Activated gamma-delta T cell treated with anti-CD3 and anti-CD28 coated beads, Interleukin-2, amount 50 U/mL, for 16 hours (primary cell): Measurements from ENCODE around the gene SMIM45.

Source experiments
- DNase-seq: peaks from one replicate; pipeline ENCODE4 v3.0.0-alpha.2; 2020; ENCODE audit warnings: low read depth

Gene SMIM45

DNA sequence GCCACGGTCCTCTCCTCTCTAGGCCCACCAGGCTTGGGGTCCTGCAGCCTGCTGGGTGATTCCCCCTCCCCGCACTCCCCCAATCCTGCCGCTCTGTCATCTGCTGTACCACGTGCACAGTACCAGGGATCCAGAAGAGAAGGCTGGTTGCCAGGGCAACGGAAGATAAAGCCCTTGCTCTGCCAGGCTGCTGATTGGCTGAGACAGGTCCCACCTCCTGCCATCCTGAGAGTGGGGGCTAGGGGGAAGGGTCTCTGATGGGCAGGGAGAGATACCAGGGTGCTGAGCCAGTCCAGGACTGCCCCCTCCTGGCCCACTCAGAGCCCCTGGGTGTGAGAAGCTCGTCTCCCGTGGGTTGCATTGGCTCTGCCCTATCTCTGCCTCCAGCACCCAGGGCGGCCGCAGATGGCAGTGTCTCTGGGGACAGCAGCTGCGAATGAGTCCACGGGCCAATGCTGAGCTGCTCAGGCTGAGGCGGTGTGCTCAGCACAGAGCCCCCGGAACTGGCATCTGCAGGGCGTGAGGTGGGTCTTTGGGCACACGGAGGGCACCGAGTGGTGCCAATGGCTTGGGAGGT, at the start of gene SMIM45:
TSS of gene SMIM45 (plus strand) at position 253 of the 577 bp plus-strand sequence.
- DNase-seq: no peak

- no peak for DNase-seq
Measured at GRCh38 chr22:41902932-41903421, 49.0 kb upstream of the SMIM45 start.

GRCh38 chr22:41904450-41905410, 47.2 kb upstream of the SMIM45 start:
- no peak for DNase-seq

DNA sequence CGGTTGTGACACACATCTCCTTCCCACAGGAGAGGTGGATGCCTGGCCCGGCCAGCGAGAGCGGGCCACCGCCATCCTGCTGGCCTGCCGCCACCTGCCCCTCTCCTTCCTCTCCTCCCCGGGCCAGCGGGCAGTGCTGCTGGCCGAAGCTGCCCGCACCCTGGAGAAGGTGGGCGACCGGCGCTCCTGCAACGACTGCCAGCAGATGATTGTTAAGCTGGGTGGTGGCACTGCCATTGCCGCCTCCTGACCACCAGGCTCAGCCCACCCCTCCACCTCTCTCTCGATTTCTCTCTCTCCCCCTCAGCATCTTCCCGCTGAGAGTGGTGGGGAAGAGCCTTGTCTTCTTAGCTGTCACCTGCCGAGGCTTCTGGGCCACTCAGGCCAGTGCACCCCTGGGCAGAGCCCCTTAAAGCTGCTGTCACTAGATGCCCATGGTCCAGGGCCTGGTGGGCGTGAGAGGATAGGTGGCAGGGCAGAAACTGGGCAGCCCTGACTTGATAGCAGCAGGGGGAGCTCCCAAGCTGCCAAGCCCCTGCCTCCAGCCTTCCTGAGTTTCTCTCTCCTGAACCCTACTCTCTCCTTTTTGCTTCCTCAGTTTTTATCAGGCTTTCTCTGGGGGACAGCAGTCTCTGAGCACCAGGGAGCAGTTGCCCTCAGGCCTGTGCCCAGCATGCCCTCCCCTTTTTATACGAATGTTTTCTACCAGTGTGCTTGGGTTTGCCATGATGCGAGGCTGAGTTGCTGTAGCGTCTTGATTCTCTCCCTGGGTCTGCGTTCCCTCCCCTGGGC, 46.3 kb upstream of the SMIM45 start:
- no peak for DNase-seq

GRCh38 chr22:41906822-41907221, 45.1 kb upstream of the SMIM45 start:
- DNase-seq: no peak

- DNase-seq: no peak
Measured at GRCh38 chr22:41907436-41908401, 44.2 kb upstream of the SMIM45 start.

- DNase-seq: no peak
Measured at GRCh38 chr22:41908411-41909309, 43.3 kb upstream of the SMIM45 start.

DNA sequence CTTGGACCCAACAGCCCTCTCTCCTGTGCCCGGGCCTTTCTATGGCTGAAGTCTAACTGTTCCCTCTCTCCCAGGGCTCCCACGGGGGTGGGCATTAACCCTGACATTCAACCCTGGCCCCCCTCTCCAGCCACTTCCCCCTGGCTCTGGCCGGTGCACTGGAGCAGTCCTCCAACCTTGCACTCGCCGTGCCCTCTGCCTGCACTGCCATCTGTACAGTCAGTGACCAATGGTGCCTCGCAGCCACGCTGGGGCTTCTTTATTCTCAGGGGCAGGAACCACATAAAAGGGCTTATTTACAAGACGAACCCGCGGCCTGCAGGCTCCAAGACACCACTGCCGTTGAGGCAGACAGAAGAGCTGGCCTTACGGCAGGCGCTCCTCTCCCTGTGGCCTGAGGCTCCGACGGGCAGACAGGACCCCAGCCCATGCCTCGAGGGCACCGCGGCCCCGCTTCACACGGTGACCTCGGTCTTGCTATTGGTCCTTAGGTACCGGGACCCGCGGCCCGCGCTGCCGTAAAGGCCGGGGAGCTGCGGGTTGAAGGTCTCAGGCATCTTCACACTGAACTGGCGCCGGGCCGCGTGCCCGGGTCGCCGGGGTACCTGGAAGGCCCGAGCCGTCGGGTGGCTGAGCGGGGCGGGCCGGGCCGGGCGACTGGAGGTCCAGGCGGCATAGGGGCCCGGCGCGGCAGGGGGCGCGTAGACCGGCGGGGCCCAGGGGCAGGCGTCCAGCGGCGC, 42.5 kb upstream of the SMIM45 start:
- no peak for DNase-seq

- DNase-seq: no peak
Measured at GRCh38 chr22:41910050-41911000, 41.6 kb upstream of the SMIM45 start.

DNA sequence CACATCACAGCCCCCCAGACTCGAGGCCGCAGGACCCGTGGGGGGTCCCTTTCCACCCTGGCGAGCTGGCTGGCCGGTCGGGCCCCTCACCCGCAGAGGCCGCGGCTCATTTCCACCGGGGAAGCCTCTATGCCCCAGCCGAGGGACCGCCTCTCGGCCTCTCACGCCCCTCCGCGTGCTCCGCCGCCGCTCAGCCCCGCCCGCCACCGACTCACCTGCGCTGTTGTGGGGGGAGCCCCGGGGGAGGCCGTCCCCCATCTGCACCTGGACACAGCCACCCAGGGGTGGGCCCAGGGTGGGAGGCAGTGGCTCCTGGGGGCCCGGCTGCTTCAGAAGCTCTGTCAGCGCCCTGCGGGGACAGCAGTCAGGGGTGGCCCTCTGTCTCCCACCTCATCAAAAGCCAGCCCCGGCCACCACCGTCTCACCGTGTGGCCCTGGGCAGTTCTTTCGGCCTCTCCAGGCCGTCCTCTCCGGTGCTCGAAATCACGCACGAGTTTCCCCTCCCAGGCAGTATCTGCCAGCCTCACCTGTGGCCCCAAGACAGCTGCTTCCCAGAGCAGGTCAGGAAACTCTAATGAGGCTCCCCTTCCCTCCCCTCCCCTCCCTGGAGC, 40.8 kb upstream of the SMIM45 start:
- DNase-seq: no peak

GRCh38 chr22:41912338-41913039, 39.5 kb upstream of the SMIM45 start:
- no peak for DNase-seq

DNA sequence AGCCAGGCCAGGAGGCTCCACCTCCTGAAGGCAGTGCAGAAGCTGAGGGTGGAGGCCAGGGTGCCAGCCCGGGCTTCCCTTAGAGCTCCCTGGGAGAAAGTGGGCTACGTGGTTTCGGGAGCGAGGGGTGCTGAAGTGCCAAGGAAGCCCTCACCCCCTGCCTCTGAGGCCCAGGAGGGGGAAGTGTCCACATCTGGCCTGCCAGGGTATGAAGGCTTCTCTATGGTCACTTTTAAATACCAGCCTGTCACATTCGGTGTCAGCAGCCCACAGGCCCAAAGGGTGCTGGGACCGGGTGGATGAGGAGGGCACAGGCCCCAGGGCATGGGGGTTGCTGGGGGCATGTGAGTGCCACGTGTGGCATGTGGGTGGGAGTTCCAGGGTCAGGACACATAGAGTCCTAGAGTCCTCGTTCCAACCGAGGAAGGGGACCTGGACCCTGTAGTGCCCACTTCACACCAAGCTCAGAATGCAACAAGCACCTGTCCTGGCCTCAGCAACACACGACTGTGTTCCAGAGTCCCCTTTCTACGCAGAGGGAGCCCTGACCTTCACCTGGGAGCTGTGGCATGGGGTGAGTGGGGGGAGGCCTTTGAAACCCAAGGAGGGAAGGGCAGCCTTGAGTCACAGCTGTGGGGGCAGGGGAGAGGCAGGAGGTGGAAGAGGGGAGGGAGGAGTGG, 38.8 kb upstream of the SMIM45 start:
- no peak for DNase-seq

- DNase-seq: no peak
Measured at GRCh38 chr22:41913842-41914534, 38.0 kb upstream of the SMIM45 start.

- no peak for DNase-seq
Measured at GRCh38 chr22:41914611-41915034, 37.3 kb upstream of the SMIM45 start.

GRCh38 chr22:41915035-41915785, 36.7 kb upstream of the SMIM45 start, which contains the start of gene SHISA8:
Gene SHISA8 (minus strand): TSS chr22:41915074. CDS start chr22:41914667, 407 bp downstream.
- DNase-seq: peak; percentile 33
